Neuronal stem cell (in vitro differentiated cells): ENCODE measurements around the gene FAM234A. TPM values are rescaled to one million over a fixed set of nuclear protein-coding genes. Genes with fewer than 3 reads are reported as not detected.

Experiments
- DNase-seq: peaks from one replicate; pipeline ENCODE4 v3.0.0-alpha.2; 2013; ENCODE audit warnings: low spot score
- H2AFZ ChIP-seq: one replicate; pipeline ENCODE4 v1.6.1; 2013; ENCODE audit warnings: mild to moderate bottlenecking, low read length, inconsistent platforms
- H2AK5ac ChIP-seq: 2 replicates; pipeline ENCODE4 v1.6.1; 2013; ENCODE audit warnings: low read depth, mild to moderate bottlenecking, inconsistent platforms, low read length, moderate library complexity, mixed read lengths
- H2BK120ac ChIP-seq: 2 replicates; pipeline ENCODE4 v1.6.1; 2013; ENCODE audit warnings: low read depth, mild to moderate bottlenecking, inconsistent platforms, low read length, moderate library complexity, mixed read lengths
- H2BK12ac ChIP-seq: one replicate; pipeline ENCODE4 v1.6.1; 2013; ENCODE audit warnings: low read length, inconsistent platforms
- H2BK15ac ChIP-seq: 2 replicates; pipeline ENCODE4 v1.6.1; 2013; ENCODE audit warnings: mild to moderate bottlenecking, low read length, inconsistent platforms, mixed read lengths
- H2BK5ac ChIP-seq: one replicate; pipeline ENCODE4 v1.6.1; 2013; ENCODE audit warnings: inconsistent platforms, mild to moderate bottlenecking, low read length, moderate library complexity
- H3K14ac ChIP-seq: one replicate; pipeline ENCODE4 v1.6.1; 2013; ENCODE audit warnings: low read length, inconsistent platforms
- H3K18ac ChIP-seq: 2 replicates; pipeline ENCODE4 v1.6.1; 2013; ENCODE audit warnings: low read length, inconsistent platforms
- H3K23ac ChIP-seq: 2 replicates; pipeline ENCODE4 v1.6.1; 2013; ENCODE audit warnings: low read depth, mild to moderate bottlenecking, mixed read lengths, low read length, inconsistent platforms; ENCODE audit not compliant: poor library complexity
- H3K27ac ChIP-seq: replicated peaks from 3 replicates; pipeline ENCODE4 v1.5.1; 2013; ENCODE audit warnings: low read length, inconsistent platforms
- H3K27me3 ChIP-seq, 3 experiments: 2 replicates each; pipeline ENCODE4 v1.6.1; 2013; ENCODE audit warnings: low read length in 3 of 3, mild to moderate bottlenecking in 2 of 3, inconsistent platforms in 1 of 3, low read depth in 1 of 3, mixed read lengths in 1 of 3, moderate library complexity in 1 of 3; ENCODE audit not compliant: control insufficient read depth in 3 of 3, insufficient read depth in 3 of 3
- H3K36me3 ChIP-seq, 2 donors: replicated peaks in 1 of 2; 2 replicates each; pipeline ENCODE4 v1.6.1; 2013; ENCODE audit warnings: low read length in 2 of 2; ENCODE audit not compliant: control insufficient read depth in 2 of 2, insufficient read depth in 2 of 2
- H3K4ac ChIP-seq: 2 replicates; pipeline ENCODE4 v1.6.1; 2013; ENCODE audit warnings: inconsistent platforms, mild to moderate bottlenecking, low read length, moderate library complexity
- H3K4me1 ChIP-seq, 2 donors: 1 replicate in 1 of 2; 2 replicates in 1 of 2; pipeline ENCODE4 v1.6.1; 2013; ENCODE audit warnings: low read length in 2 of 2, low read depth in 1 of 2; ENCODE audit not compliant: control insufficient read depth in 2 of 2, insufficient read depth in 1 of 2
- H3K4me2 ChIP-seq: one replicate; pipeline ENCODE4 v1.6.1; 2013; ENCODE audit warnings: mild to moderate bottlenecking, low read length, inconsistent platforms; ENCODE audit not compliant: insufficient read depth, poor library complexity, severe bottlenecking
- H3K4me3 ChIP-seq, 2 donors: 2 replicates each; pipeline ENCODE4 v1.5.1; 2013; ENCODE audit warnings: low read length in 2 of 2, mild to moderate bottlenecking in 2 of 2, inconsistent platforms in 1 of 2, moderate library complexity in 1 of 2
- H3K79me1 ChIP-seq: one replicate; pipeline ENCODE4 v1.6.1; 2013; ENCODE audit warnings: low read depth, mild to moderate bottlenecking, inconsistent platforms, low read length, moderate library complexity
- H3K9ac ChIP-seq: one replicate; pipeline ENCODE4 v1.6.1; 2013; ENCODE audit warnings: mild to moderate bottlenecking, low read depth, low read length, inconsistent platforms; ENCODE audit not compliant: poor library complexity
- H3K9me3 ChIP-seq, 2 donors: replicated peaks in 1 of 2; 2 replicates each; pipeline versions ENCODE3 to v1.6.1; 2013; ENCODE audit warnings: low read length in 2 of 2, mild to moderate bottlenecking in 2 of 2, inconsistent platforms in 1 of 2, low read depth in 1 of 2, mixed read lengths in 1 of 2, moderate library complexity in 1 of 2; ENCODE audit not compliant: control insufficient read depth in 2 of 2, insufficient read depth in 1 of 2
- H4K8ac ChIP-seq: one replicate; pipeline ENCODE4 v1.6.1; 2013; ENCODE audit warnings: low read depth, mild to moderate bottlenecking, inconsistent platforms, low read length, moderate library complexity
- H4K91ac ChIP-seq: one replicate; pipeline ENCODE4 v1.6.1; 2013; ENCODE audit warnings: low read length, low read depth, mild to moderate bottlenecking, inconsistent platforms; ENCODE audit not compliant: poor library complexity
- WGBS, 2 donors: extraction: QIAGEN DNeasy Blood & Tissue Kit; methylation state at CpG; one replicate each; pipeline ENCODE4 v1.1.7; 2013; ENCODE audit warnings: missing lambda C conversion rate in 2 of 2, mixed read lengths in 1 of 2; ENCODE audit not compliant: insufficient read length in 2 of 2, insufficient replicate concordance in 1 of 2; ENCODE audit errors: extremely low coverage in 2 of 2; 5-methylcytosine and 5-hydroxymethylcytosine counted together
- polyA plus RNA-seq, 2 experiments: library from polyadenylated mRNA; stranded (reverse); fragments of 200-250 nt; gene quantifications; one replicate each; pipeline ENCODE4 v1.2.3, GENCODE V29; 2013

Gene FAM234A
- polyA plus RNA-seq (2013, experiment 1 of 2) = 116 TPM
- 123 TPM for polyA plus RNA-seq (2013, experiment 2 of 2)

- Histone ChIP-seq H2BK120ac (no peak within 1 kb of the TSS), H3K79me1 (peaks cover 3% of the 10 kb centered on the region), H3K9me3 (no peaks in the 10 kb centered on the region), H3K4ac (no peak within 1 kb of the TSS), H4K8ac (peak within 1 kb of the TSS; percentile 86), H3K23ac (peak within 1 kb of the TSS; percentile 93), H3K4me3 (peak within 1 kb of the TSS; percentile 66 to 90), H3K27me3 (no peaks in the 10 kb centered on the region), H2AFZ (peak within 1 kb of the TSS; percentile 85), H3K27ac (peak within 1 kb of the TSS; percentile 98), H2BK15ac (peak within 1 kb of the TSS; percentile 75), H3K36me3 (peaks cover 3 to 13% of the 10 kb centered on the region in 2 donors), H2BK12ac (peak within 1 kb of the TSS; percentile 30), H4K91ac (no peak within 1 kb of the TSS), H3K9ac (peak within 1 kb of the TSS; percentile 94), H2BK5ac (peak within 1 kb of the TSS; percentile 44), H3K18ac (peak within 1 kb of the TSS; percentile 97), H2AK5ac (no peak within 1 kb of the TSS), H3K14ac (peak within 1 kb of the TSS; percentile 98), H3K4me2 (peak within 1 kb of the TSS; percentile 88), H3K4me1 (no peaks in the 10 kb centered on the region)
- WGBS, 2 donors = no CpG with 5 or more reads among the region's 85 CpGs
- DNase-seq = peak; percentile 95
Observed at GRCh38 chr16:234468-235305, at the start of gene FAM234A. Gene FAM234A (plus strand): TSS chr16:234821. CDS start chr16:254414, 19,593 bp downstream.

GRCh38 chr16:185213-185612 lies 49.4 kb upstream of the FAM234A start:
- no CpG with 5 or more reads among the region's 13 CpGs for WGBS, 2 donors

GRCh38 chr16:185691-186090 lies 48.9 kb upstream of the FAM234A start:
- H3K4me1 ChIP-seq = peaks cover 0 to 9% of the 10 kb centered on the region in 2 donors
- no peak overlapping the region for H4K8ac ChIP-seq
- H2AK5ac ChIP-seq = no peak overlapping the region
- no peak for DNase-seq
- H3K4ac ChIP-seq = no peak overlapping the region
- H2AFZ ChIP-seq = no peak overlapping the region
- H3K27me3 ChIP-seq = peaks cover 0 to 2% (median 0%) of the 10 kb centered on the region in 3 experiments
- H3K36me3 ChIP-seq = peaks cover 45 to 56% of the 10 kb centered on the region in 2 donors
- H3K18ac ChIP-seq = no peak overlapping the region
- no peak overlapping the region for H2BK5ac ChIP-seq
- no peak overlapping the region for H2BK15ac ChIP-seq
- H2BK12ac ChIP-seq = no peak overlapping the region
- no peak overlapping the region for H2BK120ac ChIP-seq
- no peak overlapping the region for H3K4me2 ChIP-seq
- H3K9ac ChIP-seq = no peak overlapping the region
- peaks cover 0 to 5% of the 10 kb centered on the region in 2 donors for H3K9me3 ChIP-seq
- H3K27ac ChIP-seq = no peak overlapping the region
- H3K14ac ChIP-seq = no peak overlapping the region
- peaks cover 5% of the 10 kb centered on the region for H3K79me1 ChIP-seq
- no CpG with 5 or more reads among the region's 11 CpGs for WGBS, 2 donors
- H3K4me3 ChIP-seq = no peak overlapping the region
- H3K23ac ChIP-seq = no peak overlapping the region
- no peak overlapping the region for H4K91ac ChIP-seq

More at GRCh38 chr16:185213-185612, 49.4 kb upstream of the FAM234A start:
- no peak overlapping the region for H4K91ac ChIP-seq
- peaks cover 0 to 5% (median 0%) of the 10 kb centered on the region in 3 experiments for H3K27me3 ChIP-seq
- no peak overlapping the region for H2BK15ac ChIP-seq
- peak overlapping the region; percentile 44 for H3K9ac ChIP-seq
- no peak overlapping the region for H2BK12ac ChIP-seq
- H3K4ac ChIP-seq = no peak overlapping the region
- no peak overlapping the region for H2AK5ac ChIP-seq
- no peak overlapping the region for H2BK5ac ChIP-seq
- no peak overlapping the region for H3K4me3 ChIP-seq
- peak overlapping the region; percentile 91 for H3K23ac ChIP-seq
- no peak overlapping the region for H3K4me2 ChIP-seq
- H3K27ac ChIP-seq = no peak overlapping the region
- H3K14ac ChIP-seq = no peak overlapping the region
- no peak for DNase-seq
- H3K36me3 ChIP-seq = peaks cover 41 to 51% of the 10 kb centered on the region in 2 donors
- H3K79me1 ChIP-seq = peaks cover 5% of the 10 kb centered on the region
- H2AFZ ChIP-seq = no peak overlapping the region
- no peak overlapping the region for H4K8ac ChIP-seq
- no peak overlapping the region for H3K18ac ChIP-seq
- H2BK120ac ChIP-seq = no peak overlapping the region
- peaks cover 0 to 5% of the 10 kb centered on the region in 2 donors for H3K9me3 ChIP-seq
- H3K4me1 ChIP-seq = peaks cover 0 to 11% of the 10 kb centered on the region in 2 donors

- peaks cover 57 to 72% of the 10 kb centered on the region in 2 donors for H3K36me3 ChIP-seq
Observed at GRCh38 chr16:187330-187729, 47.3 kb upstream of the FAM234A start.

More at GRCh38 chr16:187330-187729, 47.3 kb upstream of the FAM234A start:
- H2AFZ ChIP-seq = no peak overlapping the region
- no peak overlapping the region for H3K4me2 ChIP-seq
- H3K9me3 ChIP-seq = peaks cover 0 to 4% of the 10 kb centered on the region in 2 donors
- no peak overlapping the region for H3K9ac ChIP-seq
- H3K79me1 ChIP-seq = peaks cover 5% of the 10 kb centered on the region
- peaks cover 0 to 2% of the 10 kb centered on the region in 2 donors for H3K4me1 ChIP-seq
- H2BK5ac ChIP-seq = no peak overlapping the region
- H3K4ac ChIP-seq = no peak overlapping the region
- H2BK120ac ChIP-seq = no peak overlapping the region
- DNase-seq = no peak
- H3K18ac ChIP-seq = no peak overlapping the region
- H3K27me3 ChIP-seq = peaks cover 0 to 2% (median 0%) of the 10 kb centered on the region in 3 experiments
- H3K23ac ChIP-seq = no peak overlapping the region
- no peak overlapping the region for H2BK12ac ChIP-seq
- WGBS, 2 donors = no CpG with 5 or more reads among the region's 8 CpGs
- H2BK15ac ChIP-seq = no peak overlapping the region
- no peak overlapping the region for H4K8ac ChIP-seq
- H2AK5ac ChIP-seq = no peak overlapping the region
- no peak overlapping the region for H3K4me3 ChIP-seq
- peak overlapping the region; percentile 82 for H3K14ac ChIP-seq
- no peak overlapping the region for H3K27ac ChIP-seq
- peak overlapping the region; percentile 53 for H4K91ac ChIP-seq
